K562 (cell line): Measurements from ENCODE around the gene ZC3H11A. TPM values are rescaled to one million over a fixed set of nuclear protein-coding genes. Genes with fewer than 3 reads are reported as not detected.

Experiments
- ATAC-seq: fragments of 200-7000 bp; cut with Tn5 transposase; 3 replicates; pipeline ENCODE4 v1.9.1; 2020; ENCODE audit warnings: moderate library complexity
- BruUV-seq: library from RNA; stranded (reverse); fragments of 400-500 nt; replicated peaks from 2 replicates; lab custom pipeline; 2021; lab: Mats Ljungman, UMichigan
- CTCF ChIA-PET: fragments of 300-600 bp; formaldehyde crosslinking; extraction: SDS; loops from one replicate; lab custom pipeline; 2021; ENCODE audit warnings: low intra/inter-chr PET ratio; lab: Yijun Ruan, JAX
- POLR2A ChIA-PET: fragments of 300-600, 350-650 bp; sonication (Branson Sonifier 250); formaldehyde crosslinking; extraction: SDS; loops from one replicate; lab custom pipeline; 2021; ENCODE audit warnings: antibody characterized with exemption, inconsistent platforms; lab: Yijun Ruan, JAX
- DNase-seq, 4 experiments: peaks; one replicate each; pipeline versions ENCODE4 v3.0.0 to v3.0.0-alpha.2; 2011 to 2018; ENCODE audit warnings: low spot score in 3 of 4, mixed read lengths in 3 of 4; ENCODE audit errors: extremely low read depth in 1 of 4
- FAIRE-seq: peaks from 2 replicates; lab custom pipeline; 2011; peaks lifted over from hg19 to GRCh38; lab: Jason Lieb, UNC
- H2AFZ ChIP-seq: 2 replicates; pipeline ENCODE4 v1.6.0; 2011; ENCODE audit warnings: low read depth, low read length, control low read depth, inconsistent platforms
- H3K27ac ChIP-seq: fragments of 200-600 bp; 3 replicates; pipeline ENCODE4 v1.8.0; 2011; ENCODE audit warnings: low read depth, mild to moderate bottlenecking, control low read depth, inconsistent platforms, low read length, moderate library complexity, mixed read lengths; ENCODE audit errors: extremely low read depth
- H3K27me3 ChIP-seq, 2 experiments: fragments of 300-600 bp in 1 of 2; 2 replicates in 1 of 2; 3 replicates in 1 of 2; pipeline versions ENCODE4 v1.6.0 to v1.8.0; 2011; ENCODE audit warnings: inconsistent platforms in 2 of 2, low read length in 2 of 2, mild to moderate bottlenecking in 1 of 2, mixed read lengths in 1 of 2, moderate library complexity in 1 of 2; ENCODE audit not compliant: control insufficient read depth in 2 of 2, insufficient read depth in 2 of 2
- H3K36me3 ChIP-seq: fragments of 300-600 bp; 3 replicates; pipeline ENCODE4 v1.8.0; 2011; ENCODE audit warnings: mild to moderate bottlenecking, low read length, inconsistent platforms; ENCODE audit not compliant: control insufficient read depth, insufficient read depth
- H3K4me1 ChIP-seq, 2 experiments: fragments of 200-600 bp in 1 of 2; replicated peaks in 1 of 2; 2 replicates in 1 of 2; 3 replicates in 1 of 2; pipeline versions ENCODE4 v1.5.1 to v1.8.0; 2011; ENCODE audit warnings: inconsistent platforms in 2 of 2, low read length in 2 of 2, mild to moderate bottlenecking in 1 of 2, mixed read lengths in 1 of 2, moderate library complexity in 1 of 2; ENCODE audit not compliant: control insufficient read depth in 2 of 2, insufficient read depth in 2 of 2
- H3K4me2 ChIP-seq: 2 replicates; pipeline ENCODE4 v1.6.1; 2011; ENCODE audit warnings: low read length, control low read depth, inconsistent platforms, mixed read lengths; ENCODE audit not compliant: insufficient read depth
- H3K4me3 ChIP-seq: fragments of 200-600 bp; sonication (generic), shearing (Covaris generic); 2 replicates; pipeline ENCODE4 v1.5.1; 2016; ENCODE audit warnings: control low read depth, inconsistent platforms
- H3K79me2 ChIP-seq: fragments of 200-600 bp; 3 replicates; pipeline ENCODE4 v1.8.0; 2011; ENCODE audit warnings: low read length, inconsistent platforms; ENCODE audit not compliant: control insufficient read depth, insufficient read depth
- H3K9ac ChIP-seq, 2 experiments: 2 replicates each; pipeline versions ENCODE4 v1.6.0 to v1.6.1; 2011; ENCODE audit warnings: low read depth in 2 of 2, low read length in 2 of 2, control low read depth in 1 of 2, inconsistent platforms in 1 of 2, mild to moderate bottlenecking in 1 of 2, mixed read lengths in 1 of 2; ENCODE audit not compliant: insufficient read depth in 1 of 2
- H3K9me1 ChIP-seq: one replicate; pipeline ENCODE4 v1.6.0; 2011; ENCODE audit warnings: inconsistent platforms, mild to moderate bottlenecking, low read length, moderate library complexity; ENCODE audit not compliant: control insufficient read depth, insufficient read depth
- H3K9me3 ChIP-seq: replicated peaks from 2 replicates; pipeline ENCODE4 v1.5.1; 2011; ENCODE audit warnings: low read depth, low read length, inconsistent platforms; ENCODE audit not compliant: control insufficient read depth, insufficient read depth
- H4K20me1 ChIP-seq: replicated peaks from 2 replicates; pipeline ENCODE4 v1.6.1; 2011; ENCODE audit warnings: low read length, inconsistent platforms, mixed read lengths; ENCODE audit not compliant: control insufficient read depth, insufficient read depth
- BCOR ChIP-seq: fragments of 450-650 bp; IDR thresholded peaks from 2 replicates; pipeline ENCODE4 v1.6.1; 2016
- BHLHE40 ChIP-seq: IDR thresholded peaks from 2 replicates; pipeline ENCODE4 v1.6.1; 2011; ENCODE audit warnings: low read length, improper control_type of control experiment
- BRD9 ChIP-seq: fragments of 450-650 bp; IDR thresholded peaks from 2 replicates; pipeline ENCODE4 v1.6.1; 2018; ENCODE audit warnings: low read depth; ENCODE audit not compliant: partially characterized antibody
- BRF1 ChIP-seq: IDR thresholded peaks from 3 replicates; pipeline ENCODE4 v1.6.1; 2011; ENCODE audit warnings: borderline replicate concordance, mild to moderate bottlenecking; ENCODE audit not compliant: insufficient read length; ENCODE audit errors: extremely low read depth
- ERF ChIP-seq: fragments of 450-650 bp; formaldehyde crosslinking; IDR thresholded peaks from 2 replicates; pipeline ENCODE4 v1.4.0; 2020; ENCODE audit warnings: mild to moderate bottlenecking, mixed read lengths
- ETV5 ChIP-seq: sonication (generic); formaldehyde crosslinking; IDR thresholded peaks from 2 replicates; pipeline ENCODE4 v1.4.0; 2020; ENCODE audit warnings: low read depth, mild to moderate bottlenecking, missing genetic modification reagents
- GATAD2A ChIP-seq: fragments of 450-650 bp; IDR thresholded peaks from 2 replicates; pipeline ENCODE4 v1.6.1; 2017
- GTF2E2 ChIP-seq: fragments of 200-800 bp; sonication (Bioruptor generic); IDR thresholded peaks from 2 replicates; pipeline ENCODE4 v1.6.1; 2016; ENCODE audit warnings: missing genetic modification characterization, missing compliant biosample characterization
- HNRNPL ChIP-seq: fragments of 200-400 bp; formaldehyde crosslinking; IDR thresholded peaks from 2 replicates; pipeline ENCODE4 v1.6.1; 2017; ENCODE audit warnings: low read depth, mild to moderate bottlenecking, low read length
- HOXB6 ChIP-seq: fragments of 250-450 bp; sonication (Bioruptor Pico); IDR thresholded peaks from 2 replicates; pipeline ENCODE4 v1.5.1; 2022; ENCODE audit warnings: mild to moderate bottlenecking, borderline replicate concordance
- KHSRP ChIP-seq: fragments of 450-650 bp; IDR thresholded peaks from 2 replicates; pipeline ENCODE4 v1.6.1; 2017
- NFATC3 ChIP-seq: fragments of 450-650 bp; IDR thresholded peaks from 2 replicates; pipeline ENCODE4 v1.6.1; 2017; ENCODE audit warnings: mild to moderate bottlenecking
- PCBP1 ChIP-seq: fragments of 200-400 bp; formaldehyde crosslinking; IDR thresholded peaks from 2 replicates; pipeline ENCODE4 v1.6.1; 2018; ENCODE audit warnings: mild to moderate bottlenecking, low read depth, low read length; ENCODE audit not compliant: poor library complexity, severe bottlenecking
- POLR2H ChIP-seq: IDR thresholded peaks from 2 replicates; pipeline ENCODE4 v1.6.1; 2016; ENCODE audit warnings: missing genetic modification characterization, low read depth, mild to moderate bottlenecking, control low read depth, missing compliant biosample characterization, moderate library complexity
- RAD21 ChIP-seq, 2 experiments: fragments of 250-450 bp in 1 of 2; fragments of 450-650 bp in 1 of 2; sonication (Bioruptor Pico) in 1 of 2; formaldehyde crosslinking in 1 of 2; IDR thresholded peaks in 1 of 2; conservative IDR thresholded peaks in 1 of 2; 2 replicates each; pipeline versions ENCODE4 v1.4.0 to v1.8.0; 2020 to 2022; ENCODE audit warnings: mild to moderate bottlenecking in 2 of 2, moderate library complexity in 1 of 2
- RBBP5 ChIP-seq: fragments of 200-600 bp; sonication (generic); IDR thresholded peaks from 2 replicates; pipeline ENCODE4 v1.6.1; 2012; ENCODE audit warnings: borderline replicate concordance, mild to moderate bottlenecking, low read length, control low read depth, inconsistent platforms; ENCODE audit not compliant: insufficient read depth, poor library complexity, severe bottlenecking
- SLC30A9 ChIP-seq: fragments of 250-450 bp; sonication (Bioruptor Pico); IDR thresholded peaks from 2 replicates; pipeline ENCODE4 v1.8.0; 2022; ENCODE audit warnings: mild to moderate bottlenecking, moderate library complexity
- WHSC1 ChIP-seq: IDR thresholded peaks from one replicate; pipeline ENCODE4 v1.6.1; 2012; ENCODE audit warnings: low read length, control low read depth, inconsistent platforms
- ZBTB8A ChIP-seq: fragments of 450-650 bp; IDR thresholded peaks from 2 replicates; pipeline ENCODE4 v1.6.1; 2018; ENCODE audit warnings: mild to moderate bottlenecking, moderate library complexity; ENCODE audit not compliant: partially characterized antibody
- ZEB2 ChIP-seq: fragments of 450-650 bp; IDR thresholded peaks from 2 replicates; pipeline ENCODE4 v1.6.1; 2016
- ZKSCAN3 ChIP-seq: fragments of 250-450 bp; sonication (Bioruptor Pico); IDR thresholded peaks from 2 replicates; pipeline ENCODE4 v1.4.0; 2020
- WGBS: fragments of 100-300 bp; shearing (Covaris generic); methylation state at CpG from one replicate; pipeline ENCODE4 v1.1.6; 2016; ENCODE audit warnings: low coverage, mixed read lengths; ENCODE audit not compliant: insufficient coverage; ENCODE audit errors: missing lambda C conversion rate; 5-methylcytosine and 5-hydroxymethylcytosine counted together
- in situ Hi-C: fragments of 300-500 bp; cut with MboI; formaldehyde crosslinking; loops from 4 replicates; pipeline ENCODE4 v1.15.0; 2018; ENCODE audit warnings: inconsistent platforms, mixed read lengths
- intact Hi-C: fragments of 100-400 bp; cut with micrococcal nuclease; formaldehyde crosslinking; loops from 2 replicates; pipeline ENCODE4 v1.14.2; 2022
- polyA plus RNA-seq, 8 experiments: library from polyadenylated mRNA; depleted of rRNA in 4 of 8; stranded (reverse) in 5 of 8; unstranded in 3 of 8; fragments of >200 nt; fragmentation: Nextera tagmentation in 2 of 8; fragmentation: Illumina TruSeq in 1 of 8; extraction: Ambion mirVana in 2 of 8; extraction: Trizol in 1 of 8; gene quantifications; 2 replicates each; pipeline versions ENCODE4 v1.2.1 to v1.2.3, GENCODE V29; 2011 to 2014; ENCODE audit warnings: inconsistent platforms in 1 of 8, missing spikeins in 1 of 8
- total RNA-seq, 7 experiments: library from RNA; depleted of rRNA in 6 of 7; stranded (reverse); fragments of >200 nt in 6 of 7; fragmentation: Illumina TruSeq in 2 of 7; extraction: Trizol in 2 of 7; gene quantifications; 2 replicates each; pipeline versions ENCODE4 v1.2.1 to v1.2.3, GENCODE V29; 2011 to 2021; ENCODE audit warnings: low replicate concordance in 1 of 7
- TF ChIP-seq, protein P1 (sequence below): fragments of 450-650 bp; IDR thresholded peaks from 2 replicates; pipeline ENCODE4 v1.6.1; 2016
- TF ChIP-seq, protein P2 (sequence below), 3 experiments: IDR thresholded peaks in 2 of 3; conservative IDR thresholded peaks in 1 of 3; 2 replicates each; pipeline ENCODE4 v1.5.1; 2011 to 2012; ENCODE audit warnings: low read length in 3 of 3, mild to moderate bottlenecking in 3 of 3, control low read depth in 2 of 3, improper control_type of control experiment in 1 of 3, inconsistent platforms in 1 of 3, low read depth in 1 of 3, mixed read lengths in 1 of 3, moderate library complexity in 1 of 3; ENCODE audit not compliant: insufficient read depth in 2 of 3

Gene ZC3H11A
- total and polyA plus RNA-seq, 9 of the 15 experiments (the other 6 are each of a cell fraction or from before 2014, with no cell fraction given), result 34.2 to 137 (median 102) TPM

DNA sequence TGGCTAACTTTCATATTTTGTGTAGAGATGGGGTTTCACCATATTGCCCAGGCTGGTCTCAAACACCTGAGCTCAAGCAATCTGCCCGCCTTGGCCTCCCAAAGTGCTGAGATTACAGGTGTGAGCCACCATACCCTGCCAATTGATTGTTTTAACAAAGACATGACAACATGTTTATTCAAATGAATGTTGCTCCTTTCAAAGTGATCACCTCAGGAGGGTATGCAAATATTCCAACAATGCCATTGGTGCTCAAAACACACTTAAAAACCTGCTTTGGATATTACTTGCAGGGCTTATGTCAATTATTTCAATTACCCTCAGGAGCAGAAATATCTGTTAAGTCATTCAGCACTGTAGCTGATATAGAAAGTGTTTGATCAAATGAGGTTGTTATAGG is 22.6 kb upstream of the ZC3H11A start (continued):
- TF ChIP-seq GTF2E2 (no peak), POLR2H (tag) (no peak), BRD9 (no peak), WHSC1 (no peak), PCBP1 (no peak), ZBTB8A (no peak)

DNA sequence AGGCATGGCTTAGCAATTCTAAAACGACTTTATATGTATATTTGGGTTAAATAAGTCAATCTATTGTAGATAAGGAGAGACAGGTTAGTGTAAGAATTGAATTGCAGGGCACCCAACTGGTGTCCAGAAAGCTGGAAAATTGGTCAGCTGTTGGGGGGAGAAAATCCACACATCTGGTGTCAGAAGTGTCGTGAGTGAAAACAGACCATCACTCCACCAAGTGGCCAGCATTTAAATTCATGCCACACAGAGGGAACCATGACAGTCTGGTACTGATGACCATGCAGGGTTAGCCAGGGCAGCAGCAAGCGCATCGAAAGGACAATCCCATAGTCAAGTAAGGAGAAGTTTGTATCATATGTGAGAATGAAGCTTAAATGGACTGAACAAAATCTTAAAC is 18.8 kb upstream of the ZC3H11A start:
- BruUV-seq, result no TSS peak
- no peak overlapping the region for H2AFZ ChIP-seq
- H3K79me2 ChIP-seq, result no peaks in the 10 kb centered on the region
- H3K4me1 ChIP-seq, result no peaks in the 10 kb centered on the region; a peak in 2 of 5 replicates
- no peak overlapping the region for H3K27ac ChIP-seq
- DNase-seq (peak in 3 of 4 experiments; percentile 38 to 43 (median 39)), ATAC-seq (peak; percentile 82), FAIRE-seq (peak; percentile 84)
- CTCF ChIA-PET, result no interaction called here
- POLR2A ChIA-PET, result interaction anchor here (0.9 kb wide), 1 partner anchor 150 kb away, joined by 6 read pairs; the partner anchor contains the start of gene ATP2B4
- intact Hi-C loops (loop anchor here (5.0 to 10.0 kb wide), 2 partner anchors 64 to 152 kb away; partner anchors contain the start of gene ATP2B4), in situ Hi-C loops (no loop called here)
- no peak overlapping the region for H3K9ac ChIP-seq
- H3K36me3 ChIP-seq, result no peaks in the 10 kb centered on the region
- H3K9me3 ChIP-seq, result no peaks in the 10 kb centered on the region
- WGBS, result 26% methylated on average over 4 of the region's 4 CpGs
- peaks cover 15 to 20% of the 10 kb centered on the region in 2 experiments for H3K27me3 ChIP-seq
- H3K4me3 ChIP-seq, result no peak overlapping the region
- no peak overlapping the region for H3K4me2 ChIP-seq
- no peaks in the 10 kb centered on the region for H3K9me1 ChIP-seq
- no peaks in the 10 kb centered on the region for H4K20me1 ChIP-seq
- TF ChIP-seq ETV5 (no peak), SLC30A9 (CRISPR knock-in tag) (no peak), KHSRP (no peak), ZKSCAN3 (no peak), ZEB2 (no peak), RAD21 (CRISPR knock-in tag; conservative IDR thresholded peaks at IDR 0.05 in 1 of 2, IDR thresholded peaks at IDR 0.05 in 1 of 2) (peak; percentile 61 to 65), HNRNPL (no peak), HOXB6 (CRISPR knock-in tag) (no peak), BRF1 (no peak), RBBP5 (no peak), ERF (no peak), BCOR (no peak), GATAD2A (no peak), BHLHE40 (no peak), NFATC3 (no peak)
- TF ChIP-seq, protein P1, sequence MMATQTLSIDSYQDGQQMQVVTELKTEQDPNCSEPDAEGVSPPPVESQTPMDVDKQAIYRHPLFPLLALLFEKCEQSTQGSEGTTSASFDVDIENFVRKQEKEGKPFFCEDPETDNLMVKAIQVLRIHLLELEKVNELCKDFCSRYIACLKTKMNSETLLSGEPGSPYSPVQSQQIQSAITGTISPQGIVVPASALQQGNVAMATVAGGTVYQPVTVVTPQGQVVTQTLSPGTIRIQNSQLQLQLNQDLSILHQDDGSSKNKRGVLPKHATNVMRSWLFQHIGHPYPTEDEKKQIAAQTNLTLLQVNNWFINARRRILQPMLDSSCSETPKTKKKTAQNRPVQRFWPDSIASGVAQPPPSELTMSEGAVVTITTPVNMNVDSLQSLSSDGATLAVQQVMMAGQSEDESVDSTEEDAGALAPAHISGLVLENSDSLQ, result no peak
- TF ChIP-seq, protein P2, sequence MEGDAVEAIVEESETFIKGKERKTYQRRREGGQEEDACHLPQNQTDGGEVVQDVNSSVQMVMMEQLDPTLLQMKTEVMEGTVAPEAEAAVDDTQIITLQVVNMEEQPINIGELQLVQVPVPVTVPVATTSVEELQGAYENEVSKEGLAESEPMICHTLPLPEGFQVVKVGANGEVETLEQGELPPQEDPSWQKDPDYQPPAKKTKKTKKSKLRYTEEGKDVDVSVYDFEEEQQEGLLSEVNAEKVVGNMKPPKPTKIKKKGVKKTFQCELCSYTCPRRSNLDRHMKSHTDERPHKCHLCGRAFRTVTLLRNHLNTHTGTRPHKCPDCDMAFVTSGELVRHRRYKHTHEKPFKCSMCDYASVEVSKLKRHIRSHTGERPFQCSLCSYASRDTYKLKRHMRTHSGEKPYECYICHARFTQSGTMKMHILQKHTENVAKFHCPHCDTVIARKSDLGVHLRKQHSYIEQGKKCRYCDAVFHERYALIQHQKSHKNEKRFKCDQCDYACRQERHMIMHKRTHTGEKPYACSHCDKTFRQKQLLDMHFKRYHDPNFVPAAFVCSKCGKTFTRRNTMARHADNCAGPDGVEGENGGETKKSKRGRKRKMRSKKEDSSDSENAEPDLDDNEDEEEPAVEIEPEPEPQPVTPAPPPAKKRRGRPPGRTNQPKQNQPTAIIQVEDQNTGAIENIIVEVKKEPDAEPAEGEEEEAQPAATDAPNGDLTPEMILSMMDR (IDR thresholded peaks at IDR 0.05 in 2 of 3, conservative IDR thresholded peaks at IDR 0.05 in 1 of 3; ENCODE audit: insufficient read depth in 2 of 3, low read depth in 1 of 3, low read length in 3 of 3), result peak; percentile 38 to 61 (median 52); a peak in 4 of 6 replicates
